GM23338 (cell line): ENCODE measurements around the gene HEYL. TPM values are rescaled to one million over a fixed set of nuclear protein-coding genes. Genes with fewer than 3 reads are reported as not detected.

Experiments
- ATAC-seq: fragments of 200-7000 bp; cut with Tn5 transposase; 3 replicates; pipeline ENCODE4 v1.9.1; 2020
- DNase-seq: peaks from one replicate; pipeline ENCODE4 v3.0.0-alpha.2; 2015; ENCODE audit warnings: low spot score
- H2AFZ ChIP-seq: fragments of 200-600 bp; sonication (generic); 2 replicates; pipeline ENCODE4 v1.8.0; 2016; ENCODE audit warnings: antibody characterized with exemption, mild to moderate bottlenecking, moderate library complexity
- H3F3A ChIP-seq: fragments of 200-600 bp; sonication (generic); replicated peaks from 2 replicates; pipeline ENCODE4 v1.8.0; 2017; ENCODE audit warnings: antibody characterized with exemption, mixed run types, low read depth
- H3K27ac ChIP-seq: fragments of 200-600 bp; sonication (generic); 2 replicates; pipeline ENCODE4 v1.6.1; 2016; ENCODE audit warnings: low read depth
- H3K27me3 ChIP-seq: fragments of 200-600 bp; sonication (generic); 2 replicates; pipeline ENCODE4 v1.8.0; 2016; ENCODE audit warnings: mild to moderate bottlenecking, mixed run types, moderate library complexity; ENCODE audit not compliant: insufficient read depth
- H3K36me3 ChIP-seq: fragments of 200-600 bp; sonication (generic); 2 replicates; pipeline ENCODE4 v1.8.0; 2016; ENCODE audit warnings: mild to moderate bottlenecking; ENCODE audit not compliant: insufficient read depth
- H3K4me1 ChIP-seq: fragments of 200-600 bp; sonication (generic); 2 replicates; pipeline ENCODE4 v1.8.0; 2016; ENCODE audit warnings: mild to moderate bottlenecking, moderate library complexity; ENCODE audit not compliant: insufficient read depth
- H3K4me2 ChIP-seq: fragments of 200-600 bp; sonication (generic); 2 replicates; pipeline ENCODE4 v1.7.1; 2017; ENCODE audit warnings: mixed run types
- H3K4me3 ChIP-seq: fragments of 200-600 bp; sonication (generic); 2 replicates; pipeline ENCODE4 v1.6.1; 2016; ENCODE audit warnings: mixed run types
- H3K79me2 ChIP-seq: fragments of 200-600 bp; sonication (generic); replicated peaks from 2 replicates; pipeline ENCODE4 v1.8.0; 2017; ENCODE audit warnings: mild to moderate bottlenecking; ENCODE audit not compliant: insufficient read depth
- H3K9me2 ChIP-seq: fragments of 200-600 bp; sonication (generic); 2 replicates; pipeline ENCODE4 v1.8.0; 2017; ENCODE audit not compliant: insufficient read depth
- H4K20me1 ChIP-seq: fragments of 200-600 bp; sonication (generic); replicated peaks from 2 replicates; pipeline ENCODE4 v1.8.0; 2017; ENCODE audit warnings: mild to moderate bottlenecking; ENCODE audit not compliant: insufficient read depth
- H3K27ac Mint-ChIP-seq: 2 replicates; pipeline ENCODE4 v1.8.0; 2020; ENCODE audit warnings: inconsistent platforms, mild to moderate bottlenecking, moderate library complexity, mixed read lengths
- H3K27me3 Mint-ChIP-seq: 3 replicates; pipeline ENCODE4 v1.8.0; 2022; ENCODE audit warnings: low read depth, mild to moderate bottlenecking, moderate library complexity, mixed read lengths, inconsistent platforms; ENCODE audit not compliant: insufficient read depth, poor library complexity
- H3K36me3 Mint-ChIP-seq: 3 replicates; pipeline ENCODE4 v1.8.0; 2021; ENCODE audit warnings: low read depth, mild to moderate bottlenecking, inconsistent platforms, moderate library complexity, mixed read lengths
- H3K4me1 Mint-ChIP-seq: 3 replicates; pipeline ENCODE4 v1.8.0; 2020; ENCODE audit warnings: mild to moderate bottlenecking, inconsistent platforms, mixed read lengths
- H3K4me3 Mint-ChIP-seq: 3 replicates; pipeline ENCODE4 v1.8.0; 2021; ENCODE audit warnings: moderate library complexity, mild to moderate bottlenecking, inconsistent platforms, mixed read lengths
- H3K9me3 Mint-ChIP-seq: 3 replicates; pipeline ENCODE4 v1.8.0; 2020; ENCODE audit warnings: moderate library complexity, mild to moderate bottlenecking, inconsistent platforms, mixed read lengths
- CREB1 ChIP-seq: fragments of 250-450 bp; sonication (Bioruptor Pico); IDR thresholded peaks from 2 replicates; pipeline ENCODE4 v1.5.0; 2020; ENCODE audit warnings: low read depth, mild to moderate bottlenecking, moderate library complexity
- EZH2 ChIP-seq: fragments of 200-600 bp; sonication (generic); IDR thresholded peaks from one replicate; pipeline ENCODE4 v1.8.0; 2017; ENCODE audit warnings: antibody characterized with exemption, mild to moderate bottlenecking, low read depth; ENCODE audit not compliant: unreplicated experiment
- EZH2phosphoT487 ChIP-seq: fragments of 200-600 bp; sonication (generic); IDR thresholded peaks from one replicate; pipeline ENCODE4 v1.8.1; 2018; ENCODE audit warnings: antibody characterized with exemption; ENCODE audit not compliant: unreplicated experiment
- JUNB ChIP-seq: IDR thresholded peaks from one replicate; pipeline ENCODE4 v1.6.1; 2016; ENCODE audit warnings: antibody characterized with exemption; ENCODE audit not compliant: unreplicated experiment
- NANOG ChIP-seq: IDR thresholded peaks from 2 replicates; pipeline ENCODE4 v1.6.1; 2016; ENCODE audit warnings: antibody characterized with exemption, borderline replicate concordance
- POLR2AphosphoS5 ChIP-seq: IDR thresholded peaks from 2 replicates; pipeline ENCODE4 v1.6.1; 2016; ENCODE audit warnings: antibody characterized with exemption, low read depth
- STAT1 ChIP-seq: IDR thresholded peaks from one replicate; pipeline ENCODE4 v1.6.1; 2016; ENCODE audit warnings: antibody characterized with exemption; ENCODE audit not compliant: unreplicated experiment
- ZNF114 ChIP-seq: fragments of 250-450 bp; sonication (Bioruptor Pico); IDR thresholded peaks from 2 replicates; pipeline ENCODE4 v1.5.0; 2020; ENCODE audit warnings: mild to moderate bottlenecking, moderate library complexity
- ZNF331 ChIP-seq: fragments of 250-450 bp; sonication (Bioruptor Pico); IDR thresholded peaks from 2 replicates; pipeline ENCODE4 v1.5.0; 2020; ENCODE audit warnings: low read depth, mild to moderate bottlenecking, moderate library complexity
- polyA plus RNA-seq: library from polyadenylated mRNA; unstranded; fragments of >200 nt; fragmentation: Nextera tagmentation; extraction: Ambion mirVana; gene quantifications from 2 replicates; pipeline ENCODE4 v1.2.1, GENCODE V29; 2016
- total RNA-seq: library from RNA; depleted of rRNA; stranded (reverse); fragments of >200 nt; shearing (Covaris generic); gene quantifications from 2 replicates; pipeline ENCODE4 v1.2.3, GENCODE V29; 2014
- TF ChIP-seq, protein P1 (sequence below), 2 experiments: fragments of 200-600 bp in 1 of 2; sonication (generic) in 1 of 2; conservative IDR thresholded peaks; 2 replicates each; pipeline versions ENCODE4 v1.5.1 to v1.6.1; 2016 to 2017; ENCODE audit warnings: antibody characterized with exemption in 2 of 2, low read depth in 2 of 2, mild to moderate bottlenecking in 2 of 2, moderate library complexity in 1 of 2
- TF ChIP-seq, protein P2 (sequence below): fragments of 250-450 bp; sonication (Bioruptor Pico); IDR thresholded peaks from 2 replicates; pipeline ENCODE4 v1.5.0; 2020; ENCODE audit warnings: mild to moderate bottlenecking, moderate library complexity
- TF ChIP-seq, protein P3 (sequence below): IDR thresholded peaks from 2 replicates; pipeline ENCODE4 v1.6.1; 2016; ENCODE audit warnings: antibody characterized with exemption

The HEYL gene
- total and polyA plus RNA-seq, 2 experiments from 2014 or later, result 1.6 to 4.5 TPM

DNA sequence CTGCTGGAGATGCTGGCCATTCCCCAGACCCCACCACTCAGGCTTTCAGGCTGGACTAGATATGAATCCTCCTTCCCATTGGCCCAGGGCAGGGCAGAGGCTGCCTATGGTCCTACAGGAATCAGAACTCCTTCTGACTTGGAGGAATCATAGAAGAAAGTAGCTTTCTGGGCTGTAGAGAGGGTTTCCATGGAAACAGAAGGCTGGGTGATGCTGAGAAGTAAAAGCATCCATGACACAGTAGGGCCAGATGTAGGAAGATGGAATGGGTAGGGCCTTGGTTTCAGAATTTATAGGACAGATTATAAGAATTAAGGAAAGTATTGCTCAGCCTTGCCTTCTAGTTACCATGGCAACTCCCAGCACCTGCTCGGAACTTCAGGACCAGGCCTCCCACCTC is 23.4 kb upstream of the HEYL start (continued):
- TF ChIP-seq, protein P1, sequence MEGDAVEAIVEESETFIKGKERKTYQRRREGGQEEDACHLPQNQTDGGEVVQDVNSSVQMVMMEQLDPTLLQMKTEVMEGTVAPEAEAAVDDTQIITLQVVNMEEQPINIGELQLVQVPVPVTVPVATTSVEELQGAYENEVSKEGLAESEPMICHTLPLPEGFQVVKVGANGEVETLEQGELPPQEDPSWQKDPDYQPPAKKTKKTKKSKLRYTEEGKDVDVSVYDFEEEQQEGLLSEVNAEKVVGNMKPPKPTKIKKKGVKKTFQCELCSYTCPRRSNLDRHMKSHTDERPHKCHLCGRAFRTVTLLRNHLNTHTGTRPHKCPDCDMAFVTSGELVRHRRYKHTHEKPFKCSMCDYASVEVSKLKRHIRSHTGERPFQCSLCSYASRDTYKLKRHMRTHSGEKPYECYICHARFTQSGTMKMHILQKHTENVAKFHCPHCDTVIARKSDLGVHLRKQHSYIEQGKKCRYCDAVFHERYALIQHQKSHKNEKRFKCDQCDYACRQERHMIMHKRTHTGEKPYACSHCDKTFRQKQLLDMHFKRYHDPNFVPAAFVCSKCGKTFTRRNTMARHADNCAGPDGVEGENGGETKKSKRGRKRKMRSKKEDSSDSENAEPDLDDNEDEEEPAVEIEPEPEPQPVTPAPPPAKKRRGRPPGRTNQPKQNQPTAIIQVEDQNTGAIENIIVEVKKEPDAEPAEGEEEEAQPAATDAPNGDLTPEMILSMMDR (conservative IDR thresholded peaks at IDR 0.05; ENCODE audit: low read depth in 2 of 2), result no peak

DNA sequence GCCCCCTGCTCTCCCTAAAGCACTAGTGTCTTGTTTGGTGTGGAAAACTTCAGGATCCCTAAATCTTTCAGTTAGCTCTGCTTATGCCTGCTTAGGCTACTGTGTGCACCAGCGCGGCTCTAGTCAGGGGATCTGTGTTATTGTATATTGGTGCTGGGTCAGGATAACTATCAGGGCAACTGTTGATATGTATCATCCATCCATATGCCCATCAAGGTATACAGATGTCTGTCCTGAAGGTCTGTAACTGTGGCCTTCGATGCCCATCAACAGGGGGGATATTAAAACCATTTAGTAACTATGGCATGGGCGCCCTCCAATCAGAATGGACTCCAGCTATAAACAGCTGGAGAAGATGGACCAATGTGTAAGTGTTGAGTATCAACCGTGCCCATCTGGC is 20.1 kb upstream of the HEYL start:
- ATAC-seq (no peak), DNase-seq (no peak)
- Histone ChIP-seq H3K27ac (no peak overlapping the region), H3K4me1 (no peaks in the 10 kb centered on the region), H4K20me1 (no peaks in the 10 kb centered on the region), H3K36me3 (no peaks in the 10 kb centered on the region), H3K4me2 (no peak overlapping the region), H3K9me2 (no peaks in the 10 kb centered on the region), H2AFZ (no peak overlapping the region), H3F3A (no peaks in the 10 kb centered on the region), H3K27me3 (peaks cover 65% of the 10 kb centered on the region), H3K79me2 (no peaks in the 10 kb centered on the region), H3K4me3 (no peak overlapping the region)
- Mint-ChIP-seq H3K4me1 (peaks cover 3% of the 10 kb centered on the region; the same call in 2 of the 3 replicates), H3K9me3 (no peaks in the 10 kb centered on the region), H3K27ac (no peak overlapping the region), H3K4me3 (no peak overlapping the region), H3K27me3 (peaks cover 36% of the 10 kb centered on the region), H3K36me3 (no peaks in the 10 kb centered on the region)
- TF ChIP-seq ZNF331 (CRISPR knock-in tag) (no peak), EZH2phosphoT487 (no peak), JUNB (no peak), CREB1 (CRISPR knock-in tag) (no peak), STAT1 (no peak), POLR2AphosphoS5 (no peak), ZNF114 (CRISPR knock-in tag) (no peak), NANOG (no peak), EZH2 (no peak)
- TF ChIP-seq, protein P2, sequence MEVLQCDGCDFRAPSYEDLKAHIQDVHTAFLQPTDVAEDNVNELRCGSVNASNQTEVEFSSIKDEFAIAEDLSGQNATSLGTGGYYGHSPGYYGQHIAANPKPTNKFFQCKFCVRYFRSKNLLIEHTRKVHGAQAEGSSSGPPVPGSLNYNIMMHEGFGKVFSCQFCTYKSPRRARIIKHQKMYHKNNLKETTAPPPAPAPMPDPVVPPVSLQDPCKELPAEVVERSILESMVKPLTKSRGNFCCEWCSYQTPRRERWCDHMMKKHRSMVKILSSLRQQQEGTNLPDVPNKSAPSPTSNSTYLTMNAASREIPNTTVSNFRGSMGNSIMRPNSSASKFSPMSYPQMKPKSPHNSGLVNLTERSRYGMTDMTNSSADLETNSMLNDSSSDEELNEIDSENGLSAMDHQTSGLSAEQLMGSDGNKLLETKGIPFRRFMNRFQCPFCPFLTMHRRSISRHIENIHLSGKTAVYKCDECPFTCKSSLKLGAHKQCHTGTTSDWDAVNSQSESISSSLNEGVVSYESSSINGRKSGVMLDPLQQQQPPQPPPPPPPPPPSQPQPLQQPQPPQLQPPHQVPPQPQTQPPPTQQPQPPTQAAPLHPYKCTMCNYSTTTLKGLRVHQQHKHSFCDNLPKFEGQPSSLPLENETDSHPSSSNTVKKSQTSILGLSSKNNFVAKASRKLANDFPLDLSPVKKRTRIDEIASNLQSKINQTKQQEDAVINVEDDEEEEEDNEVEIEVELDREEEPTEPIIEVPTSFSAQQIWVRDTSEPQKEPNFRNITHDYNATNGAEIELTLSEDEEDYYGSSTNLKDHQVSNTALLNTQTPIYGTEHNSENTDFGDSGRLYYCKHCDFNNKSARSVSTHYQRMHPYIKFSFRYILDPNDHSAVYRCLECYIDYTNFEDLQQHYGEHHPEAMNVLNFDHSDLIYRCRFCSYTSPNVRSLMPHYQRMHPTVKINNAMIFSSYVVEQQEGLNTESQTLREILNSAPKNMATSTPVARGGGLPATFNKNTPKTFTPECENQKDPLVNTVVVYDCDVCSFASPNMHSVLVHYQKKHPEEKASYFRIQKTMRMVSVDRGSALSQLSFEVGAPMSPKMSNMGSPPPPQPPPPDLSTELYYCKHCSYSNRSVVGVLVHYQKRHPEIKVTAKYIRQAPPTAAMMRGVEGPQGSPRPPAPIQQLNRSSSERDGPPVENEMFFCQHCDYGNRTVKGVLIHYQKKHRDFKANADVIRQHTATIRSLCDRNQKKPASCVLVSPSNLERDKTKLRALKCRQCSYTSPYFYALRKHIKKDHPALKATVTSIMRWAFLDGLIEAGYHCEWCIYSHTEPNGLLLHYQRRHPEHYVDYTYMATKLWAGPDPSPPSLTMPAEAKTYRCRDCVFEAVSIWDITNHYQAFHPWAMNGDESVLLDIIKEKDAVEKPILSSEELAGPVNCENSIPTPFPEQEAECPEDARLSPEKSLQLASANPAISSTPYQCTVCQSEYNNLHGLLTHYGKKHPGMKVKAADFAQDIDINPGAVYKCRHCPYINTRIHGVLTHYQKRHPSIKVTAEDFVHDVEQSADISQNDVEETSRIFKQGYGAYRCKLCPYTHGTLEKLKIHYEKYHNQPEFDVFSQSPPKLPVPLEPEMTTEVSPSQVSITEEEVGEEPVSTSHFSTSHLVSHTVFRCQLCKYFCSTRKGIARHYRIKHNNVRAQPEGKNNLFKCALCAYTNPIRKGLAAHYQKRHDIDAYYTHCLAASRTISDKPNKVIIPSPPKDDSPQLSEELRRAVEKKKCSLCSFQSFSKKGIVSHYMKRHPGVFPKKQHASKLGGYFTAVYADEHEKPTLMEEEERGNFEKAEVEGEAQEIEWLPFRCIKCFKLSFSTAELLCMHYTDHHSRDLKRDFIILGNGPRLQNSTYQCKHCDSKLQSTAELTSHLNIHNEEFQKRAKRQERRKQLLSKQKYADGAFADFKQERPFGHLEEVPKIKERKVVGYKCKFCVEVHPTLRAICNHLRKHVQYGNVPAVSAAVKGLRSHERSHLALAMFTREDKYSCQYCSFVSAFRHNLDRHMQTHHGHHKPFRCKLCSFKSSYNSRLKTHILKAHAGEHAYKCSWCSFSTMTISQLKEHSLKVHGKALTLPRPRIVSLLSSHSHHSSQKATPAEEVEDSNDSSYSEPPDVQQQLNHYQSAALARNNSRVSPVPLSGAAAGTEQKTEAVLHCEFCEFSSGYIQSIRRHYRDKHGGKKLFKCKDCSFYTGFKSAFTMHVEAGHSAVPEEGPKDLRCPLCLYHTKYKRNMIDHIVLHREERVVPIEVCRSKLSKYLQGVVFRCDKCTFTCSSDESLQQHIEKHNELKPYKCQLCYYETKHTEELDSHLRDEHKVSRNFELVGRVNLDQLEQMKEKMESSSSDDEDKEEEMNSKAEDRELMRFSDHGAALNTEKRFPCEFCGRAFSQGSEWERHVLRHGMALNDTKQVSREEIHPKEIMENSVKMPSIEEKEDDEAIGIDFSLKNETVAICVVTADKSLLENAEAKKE (CRISPR knock-in tag), result no peak
- TF ChIP-seq, protein P3, sequence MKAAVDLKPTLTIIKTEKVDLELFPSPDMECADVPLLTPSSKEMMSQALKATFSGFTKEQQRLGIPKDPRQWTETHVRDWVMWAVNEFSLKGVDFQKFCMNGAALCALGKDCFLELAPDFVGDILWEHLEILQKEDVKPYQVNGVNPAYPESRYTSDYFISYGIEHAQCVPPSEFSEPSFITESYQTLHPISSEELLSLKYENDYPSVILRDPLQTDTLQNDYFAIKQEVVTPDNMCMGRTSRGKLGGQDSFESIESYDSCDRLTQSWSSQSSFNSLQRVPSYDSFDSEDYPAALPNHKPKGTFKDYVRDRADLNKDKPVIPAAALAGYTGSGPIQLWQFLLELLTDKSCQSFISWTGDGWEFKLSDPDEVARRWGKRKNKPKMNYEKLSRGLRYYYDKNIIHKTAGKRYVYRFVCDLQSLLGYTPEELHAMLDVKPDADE, result no peak
- TF ChIP-seq, protein P1 (conservative IDR thresholded peaks at IDR 0.05; ENCODE audit: low read depth in 2 of 2), result no peak
